SKM-1 treated with dmso at 0.1 percent for 144 hours (cell line): ENCODE results near the gene NDUFAF8.

ENCODE experiments used
- DNase-seq: peaks from one replicate; lab custom pipeline; 2025; ENCODE audit not compliant: unreplicated experiment; lab: John Stamatoyannopoulos, UW

The NDUFAF8 gene, protein sequence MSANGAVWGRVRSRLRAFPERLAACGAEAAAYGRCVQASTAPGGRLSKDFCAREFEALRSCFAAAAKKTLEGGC

DNA sequence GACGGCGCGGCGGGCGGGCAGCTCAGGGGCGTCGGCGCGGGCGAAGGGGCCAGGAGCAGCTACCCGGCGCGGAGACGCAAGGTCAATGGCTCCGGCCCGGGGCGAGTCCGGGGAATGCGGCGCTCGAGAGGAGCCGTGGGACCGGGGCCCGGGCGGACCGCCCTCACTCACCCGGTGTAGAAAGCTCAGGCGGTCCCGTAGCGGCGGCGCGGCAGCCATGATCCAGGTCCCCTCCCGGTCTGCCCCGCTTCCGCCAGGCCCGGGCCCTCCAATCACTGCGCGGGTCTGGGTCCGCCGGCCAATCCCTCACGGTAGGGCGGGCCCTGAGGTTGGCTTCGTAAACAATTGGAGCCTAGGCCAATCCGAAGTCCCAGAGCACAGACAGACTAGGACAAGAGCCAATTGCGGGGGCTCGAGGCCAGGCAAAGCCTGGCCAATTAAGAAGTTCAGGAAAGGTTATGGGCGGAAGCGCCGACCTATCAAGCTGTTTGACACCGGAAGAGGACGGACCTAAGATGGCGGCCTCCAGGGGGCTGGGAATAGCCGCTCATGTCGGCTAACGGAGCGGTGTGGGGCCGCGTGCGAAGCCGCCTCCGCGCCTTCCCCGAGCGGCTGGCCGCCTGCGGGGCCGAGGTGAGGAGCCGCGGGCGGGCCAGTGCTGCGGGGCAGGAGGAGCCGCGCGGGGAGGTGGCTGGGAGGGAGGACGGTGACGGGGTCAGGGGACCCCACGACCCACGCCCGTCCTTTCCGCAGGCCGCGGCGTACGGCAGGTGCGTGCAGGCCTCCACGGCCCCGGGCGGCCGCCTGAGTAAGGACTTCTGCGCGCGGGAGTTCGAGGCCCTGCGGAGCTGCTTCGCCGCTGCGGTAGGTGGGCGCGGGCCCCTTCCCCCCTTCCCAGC, at the start of gene NDUFAF8, which contains the start of gene TEPSIN:
Gene NDUFAF8 (plus strand): TSS at position 504 of the 899 bp plus-strand sequence. CDS start 46 bp downstream, at position 550.
Gene TEPSIN (minus strand): TSS at position 241 of the 899 bp plus-strand sequence. CDS start 22 bp downstream, at position 219.
- DNase-seq: peak; percentile 99

DNA sequence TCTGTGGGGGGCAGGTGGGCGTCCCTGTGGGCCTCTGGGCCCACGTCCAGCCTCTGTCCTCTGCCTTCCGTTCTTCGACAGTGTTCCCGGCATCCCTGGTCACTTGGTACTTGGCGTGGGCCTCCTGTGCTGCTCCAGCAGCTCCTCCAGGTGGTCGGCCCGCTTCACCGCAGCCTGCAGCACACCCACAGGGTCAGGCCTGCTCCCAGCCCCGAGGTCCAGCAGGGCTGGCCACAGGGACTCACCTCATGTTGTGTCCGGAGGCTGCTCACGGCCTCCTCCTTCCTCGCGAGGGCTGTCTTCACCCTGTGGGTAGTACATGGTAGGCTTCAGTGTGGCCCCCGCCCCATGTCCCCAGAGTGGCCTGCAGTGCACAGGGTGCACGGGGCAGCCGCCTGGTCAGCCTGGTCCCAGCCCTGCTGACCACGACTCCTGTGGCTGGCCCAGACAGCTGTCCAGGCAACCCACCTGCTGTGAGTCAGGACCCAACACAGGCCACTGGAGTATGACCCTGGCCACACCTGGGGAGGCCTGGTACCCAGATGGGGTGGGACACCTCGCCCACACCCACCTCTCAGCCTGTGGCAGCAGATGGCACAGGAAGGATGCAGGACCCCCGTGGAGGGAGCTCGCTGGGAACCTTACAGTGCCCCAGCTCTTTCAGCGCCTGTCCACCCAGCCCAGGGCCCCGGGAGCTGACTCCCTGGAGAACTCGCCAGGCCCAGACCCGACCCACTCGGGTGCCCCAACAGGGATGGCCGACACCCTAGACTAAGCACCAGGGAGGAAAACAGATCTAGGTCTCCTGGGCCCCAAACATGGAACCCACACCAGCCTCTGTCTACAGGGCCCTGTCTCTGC, 49.2 kb upstream of the NDUFAF8 start:
- DNase-seq: no peak

DNA sequence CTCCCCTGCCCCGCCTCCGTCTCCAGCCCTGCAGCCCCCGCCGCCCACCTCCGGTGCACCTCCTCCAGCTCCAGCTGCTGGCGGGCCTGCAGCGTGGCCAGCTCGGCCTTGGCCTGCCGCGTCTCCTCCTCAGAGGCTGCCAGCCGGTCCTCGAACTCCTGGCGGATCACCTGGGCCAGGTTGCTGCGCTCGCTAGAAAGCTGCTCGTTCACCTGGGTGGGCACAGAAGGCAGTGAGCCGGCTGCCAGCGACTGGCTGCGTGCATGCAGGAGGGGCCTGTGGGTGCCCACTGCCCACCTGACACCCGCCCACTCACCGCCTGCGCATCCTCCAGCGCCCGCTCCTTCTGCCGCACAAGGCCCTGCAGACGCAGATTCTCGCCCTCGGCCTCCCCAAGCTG, 48.5 kb upstream of the NDUFAF8 start:
- DNase-seq: no peak

DNA sequence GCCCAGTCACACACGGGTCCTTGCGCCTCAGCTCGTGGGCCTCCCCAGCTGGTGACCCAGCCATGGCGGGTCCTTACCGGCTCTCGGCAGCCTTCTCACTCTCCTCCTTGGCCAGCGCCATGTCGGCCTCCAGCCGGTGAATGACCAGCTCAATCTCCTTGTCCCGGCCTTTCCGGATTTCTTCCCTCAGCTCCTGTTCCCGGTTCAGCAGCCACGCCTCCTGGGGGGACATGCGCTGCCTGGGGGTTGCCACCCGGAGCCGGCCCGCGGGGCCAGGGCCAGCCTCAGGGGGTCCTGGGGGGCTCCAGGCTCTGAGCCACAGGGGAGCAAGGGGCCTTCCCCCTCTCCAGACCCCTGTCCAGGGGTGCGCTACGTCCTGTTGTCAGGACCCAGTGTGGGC, 48.0 kb upstream of the NDUFAF8 start:
- DNase-seq: no peak

DNA sequence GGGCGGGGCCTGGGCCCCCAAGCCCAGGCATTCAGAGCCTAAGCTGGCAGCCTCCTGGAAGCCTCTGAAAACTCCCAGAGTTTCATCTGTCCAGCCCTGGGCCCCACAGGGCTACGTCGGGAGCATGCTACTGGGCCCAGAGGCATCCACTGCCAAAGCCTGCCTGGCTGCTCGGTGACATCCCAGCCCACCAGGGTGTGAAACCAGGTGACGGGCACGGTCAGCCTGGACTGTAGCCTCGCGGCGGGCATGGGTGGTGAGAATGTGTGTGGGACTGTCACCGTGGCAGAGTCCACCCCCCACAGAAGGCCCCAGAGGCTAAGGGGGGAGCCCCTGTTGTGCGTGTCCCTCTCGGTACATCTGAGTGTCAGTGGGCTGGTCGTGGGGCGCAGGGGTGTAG, 47.5 kb upstream of the NDUFAF8 start:
- DNase-seq: no peak

DNA sequence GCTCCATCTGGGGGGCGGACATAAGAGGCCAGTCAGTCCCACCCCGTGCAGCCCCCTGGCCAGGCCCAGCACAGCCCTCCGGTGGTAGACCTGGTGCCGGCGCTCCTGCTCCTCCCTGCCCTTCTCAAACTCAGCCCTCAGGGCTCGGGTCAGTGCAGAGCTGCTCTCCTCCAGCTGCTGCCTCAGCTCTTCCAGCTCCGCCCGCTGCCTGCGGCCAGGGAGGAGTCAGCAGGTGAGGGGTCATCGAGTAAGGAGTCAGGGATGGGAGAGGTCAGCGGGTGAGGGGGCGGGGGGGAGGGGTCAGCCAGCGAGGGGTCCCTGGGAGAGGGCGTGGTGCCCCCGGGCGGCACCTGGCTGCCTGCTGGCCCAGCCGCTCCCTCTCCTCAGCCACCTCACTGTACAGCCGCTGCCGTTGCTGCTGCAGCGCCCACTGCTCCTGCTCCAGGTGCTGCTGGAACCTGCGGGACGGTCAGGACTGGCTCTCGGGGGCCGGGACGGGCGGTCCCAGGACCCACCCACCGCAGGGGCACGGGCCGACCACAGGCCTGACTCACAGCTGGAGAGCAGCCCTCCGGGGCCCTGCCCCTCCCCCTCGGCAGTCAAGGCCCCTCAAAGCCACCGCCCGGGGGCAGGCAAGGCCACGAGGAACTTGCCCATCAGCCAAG, 46.6 kb upstream of the NDUFAF8 start:
- no peak for DNase-seq

DNA sequence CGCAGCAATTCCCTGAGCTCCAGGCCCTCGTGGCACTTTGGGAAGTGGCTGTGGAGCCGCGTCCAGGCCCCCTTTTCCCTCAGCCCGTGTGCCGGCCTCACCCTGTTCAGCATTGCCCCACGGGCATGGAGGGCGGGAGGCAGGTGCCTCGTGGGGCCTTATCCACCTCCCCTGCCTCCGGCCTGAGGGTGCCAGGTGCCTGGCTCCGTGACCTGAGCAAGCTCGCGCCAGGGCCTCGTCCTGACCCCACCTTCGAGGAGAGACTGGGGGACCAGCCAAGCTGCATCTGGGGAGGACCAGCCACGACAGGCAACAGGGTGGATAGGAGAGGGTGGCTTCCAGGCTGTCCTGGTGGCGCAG, 46.1 kb upstream of the NDUFAF8 start:
- no peak for DNase-seq

DNA sequence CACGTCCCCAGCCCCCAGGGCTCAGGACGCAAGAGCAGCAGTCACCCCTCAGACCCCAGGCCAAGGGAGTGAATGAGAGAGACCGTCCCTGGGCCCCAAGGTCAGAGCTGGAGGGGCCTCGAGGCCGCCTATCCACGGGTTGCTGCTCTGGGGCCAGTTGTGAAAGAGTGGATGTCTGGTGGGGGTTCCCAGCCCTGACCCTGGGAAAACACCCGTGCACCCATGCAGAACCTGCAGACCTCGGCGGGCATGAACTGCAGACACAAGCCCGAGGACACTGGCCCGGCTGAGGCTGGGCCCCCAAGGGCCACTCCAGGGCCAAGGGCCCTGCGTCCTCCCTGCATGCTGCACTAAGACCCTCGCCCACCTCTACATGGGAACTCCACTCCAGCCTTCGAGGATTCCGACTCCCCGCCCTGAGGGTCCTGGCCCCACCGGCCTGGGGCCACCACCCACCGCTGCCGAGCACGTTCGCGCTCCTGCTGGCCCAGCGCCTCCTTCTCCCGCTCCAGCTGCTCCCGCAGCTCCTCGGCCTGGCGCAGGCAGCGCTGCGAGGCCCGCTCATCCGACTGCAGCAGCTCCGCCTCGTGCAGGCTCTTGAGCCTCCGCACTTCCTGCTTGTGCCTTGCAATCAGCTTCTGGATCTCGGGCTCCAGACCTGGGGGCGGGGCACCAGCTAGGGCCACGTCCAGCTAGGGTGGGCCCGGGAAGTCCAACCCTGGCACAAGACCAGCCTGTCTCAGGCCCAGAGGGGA, 45.5 kb upstream of the NDUFAF8 start:
- DNase-seq: no peak

DNA sequence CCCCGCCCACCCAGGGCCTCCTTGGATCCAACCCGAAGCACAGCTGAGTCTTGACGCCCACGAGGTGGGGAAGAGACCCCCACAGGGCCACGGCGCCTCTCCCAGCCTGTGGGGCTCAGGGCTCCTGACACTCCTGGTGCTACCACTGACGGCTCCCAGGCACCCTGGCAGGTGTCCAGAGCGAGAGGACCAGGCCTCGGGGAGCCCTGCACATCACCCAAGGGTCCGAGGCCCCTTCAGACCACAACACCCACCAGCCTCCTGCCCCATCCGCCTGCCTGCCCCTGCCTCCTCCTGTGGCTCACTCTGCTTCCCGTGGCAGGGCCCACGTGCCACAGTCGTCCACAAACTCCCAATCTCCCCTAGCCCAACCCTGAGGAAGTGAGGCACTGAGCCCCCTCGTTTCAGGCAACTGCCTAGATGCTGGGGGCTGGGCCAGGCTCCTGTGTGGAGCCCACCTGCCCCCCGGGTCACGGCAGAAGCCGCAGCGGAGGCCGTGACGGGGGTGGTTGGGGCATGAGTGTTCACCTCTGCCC, 44.8 kb upstream of the NDUFAF8 start:
- DNase-seq: no peak

DNA sequence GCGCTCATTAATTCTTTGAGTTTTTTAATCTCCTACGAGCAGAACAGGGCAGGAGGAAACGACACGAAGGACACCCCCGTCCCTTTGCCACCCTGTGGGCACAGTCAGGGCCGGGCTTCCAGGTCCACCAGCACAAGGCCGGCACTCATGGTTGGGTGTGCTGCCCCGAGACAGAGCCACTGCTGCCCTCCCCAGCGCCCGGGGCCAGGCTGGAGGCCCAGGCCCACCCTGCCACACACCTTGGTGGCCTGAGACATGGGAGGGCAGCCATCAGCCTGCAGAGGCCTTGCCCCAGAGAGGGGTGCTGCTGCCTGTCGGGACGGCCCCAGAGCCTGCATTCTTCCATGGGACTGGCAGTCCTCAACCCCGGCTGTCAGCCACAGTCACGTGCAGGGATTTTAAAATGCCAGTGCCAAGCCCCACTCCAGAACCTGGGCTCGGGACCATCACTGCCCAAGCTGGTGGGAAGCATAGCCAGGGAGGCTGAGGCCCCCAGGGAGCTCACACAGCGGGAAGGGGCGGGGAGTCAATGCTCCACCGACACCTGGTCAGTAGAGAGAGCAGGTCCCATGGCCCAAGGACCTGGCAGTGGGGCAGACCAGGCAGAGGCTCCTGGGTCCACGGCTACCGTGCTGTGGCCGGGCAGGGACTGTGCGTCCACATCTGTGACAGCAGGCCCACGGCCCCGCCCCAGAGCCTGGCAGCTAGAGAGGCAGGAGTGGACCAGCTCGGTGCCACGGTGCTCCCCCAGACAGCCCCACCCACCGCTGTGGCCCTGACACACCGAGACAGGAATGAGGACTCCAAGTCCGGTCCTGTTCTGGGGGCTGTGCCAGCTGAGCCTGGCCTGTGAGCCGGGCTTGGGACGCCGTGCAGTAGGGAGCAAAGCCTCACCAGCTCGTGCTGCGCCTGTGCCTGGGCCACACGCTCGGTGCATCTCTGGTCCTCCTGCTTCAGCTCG, 43.9 kb upstream of the NDUFAF8 start:
- no peak for DNase-seq

DNA sequence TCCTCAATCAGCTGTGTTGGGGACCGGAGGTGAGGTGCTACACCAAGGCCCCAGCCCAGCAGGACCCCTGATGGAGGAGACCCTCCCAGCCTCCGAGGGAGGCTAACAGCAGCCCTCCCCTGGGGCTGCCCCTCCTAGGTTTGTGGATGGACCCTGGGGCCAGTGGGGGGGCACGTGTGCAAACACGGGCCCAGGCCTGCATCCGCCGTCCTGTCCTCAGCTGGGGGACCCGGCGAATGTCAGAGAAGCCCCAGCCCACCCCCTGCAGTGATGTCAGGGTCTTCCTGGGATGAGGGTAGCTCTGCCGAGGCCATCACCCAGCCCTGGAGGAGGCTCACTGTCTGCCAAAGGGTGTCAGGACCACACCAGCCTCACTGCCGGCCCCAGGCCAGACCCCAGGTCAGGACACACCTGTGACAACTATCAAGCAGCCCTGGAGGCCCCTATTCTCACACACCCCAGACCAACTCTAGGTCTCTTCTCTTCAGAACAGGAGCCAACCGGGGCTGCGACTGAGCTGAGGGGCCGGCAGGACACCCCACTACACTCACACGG, 43.1 kb upstream of the NDUFAF8 start:
- no peak for DNase-seq

DNA sequence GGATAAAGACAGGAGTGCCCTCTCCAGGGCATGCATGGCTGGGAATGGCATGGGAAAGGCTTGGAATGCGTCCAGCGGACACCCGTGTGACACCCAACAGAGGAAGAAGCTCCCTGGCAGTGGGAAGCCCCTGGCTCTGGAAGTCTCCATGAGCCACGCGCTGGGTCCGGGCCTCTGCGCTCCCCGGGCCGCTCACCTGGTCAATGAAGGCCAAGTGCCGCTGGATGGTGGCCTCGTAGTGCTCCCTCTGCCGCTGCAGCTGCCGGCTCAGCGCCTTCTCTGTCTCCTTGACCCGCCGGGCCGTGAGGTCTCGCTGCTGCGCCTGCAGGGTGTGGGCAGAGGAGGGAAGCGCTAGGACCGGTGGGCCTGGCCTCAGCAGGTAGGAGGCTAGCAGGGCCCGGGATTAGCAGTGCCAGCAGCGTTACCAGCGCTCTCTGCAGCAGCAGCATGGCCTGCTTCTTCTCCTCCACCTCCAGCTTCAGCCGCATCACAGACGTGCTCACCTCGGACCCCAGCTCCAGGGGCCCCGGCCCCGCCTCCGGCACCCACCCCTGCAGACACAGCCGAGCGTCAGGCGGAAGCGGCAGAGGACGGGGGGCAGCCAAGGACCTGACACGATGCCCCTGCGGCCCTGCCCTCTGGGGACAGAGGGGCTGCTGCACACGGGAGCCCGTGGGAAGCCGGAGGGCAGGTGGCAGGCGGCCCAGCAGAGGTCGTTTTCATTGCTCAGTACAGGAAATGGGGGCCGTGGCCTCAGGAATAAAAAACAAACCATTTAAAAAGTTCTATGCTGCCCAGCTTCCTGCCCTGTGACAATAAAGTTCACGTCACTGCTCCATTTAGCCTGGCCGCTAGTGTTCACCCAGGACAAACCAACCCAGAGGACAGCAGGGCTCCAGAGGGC, 42.4 kb upstream of the NDUFAF8 start:
- DNase-seq: no peak

DNA sequence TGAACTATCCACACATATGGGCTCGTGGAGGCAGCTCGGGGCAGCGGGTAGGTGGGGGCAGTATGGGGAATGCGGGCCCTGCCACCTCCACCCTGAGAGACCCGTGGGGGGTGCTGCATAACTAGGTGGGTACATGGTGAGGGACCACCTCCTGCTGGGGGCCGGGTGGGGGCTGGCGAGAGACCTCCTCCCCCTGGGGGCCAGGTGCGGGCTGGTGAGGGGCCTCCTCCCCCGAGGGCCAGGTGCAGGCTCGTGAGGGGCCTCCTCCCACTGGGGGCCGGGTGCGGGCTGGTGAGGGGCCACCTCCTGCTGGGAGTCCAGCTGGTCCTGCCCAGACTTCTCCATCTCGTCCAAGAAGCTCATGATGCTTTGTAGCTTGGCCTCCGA, 41.7 kb upstream of the NDUFAF8 start:
- DNase-seq: no peak

DNA sequence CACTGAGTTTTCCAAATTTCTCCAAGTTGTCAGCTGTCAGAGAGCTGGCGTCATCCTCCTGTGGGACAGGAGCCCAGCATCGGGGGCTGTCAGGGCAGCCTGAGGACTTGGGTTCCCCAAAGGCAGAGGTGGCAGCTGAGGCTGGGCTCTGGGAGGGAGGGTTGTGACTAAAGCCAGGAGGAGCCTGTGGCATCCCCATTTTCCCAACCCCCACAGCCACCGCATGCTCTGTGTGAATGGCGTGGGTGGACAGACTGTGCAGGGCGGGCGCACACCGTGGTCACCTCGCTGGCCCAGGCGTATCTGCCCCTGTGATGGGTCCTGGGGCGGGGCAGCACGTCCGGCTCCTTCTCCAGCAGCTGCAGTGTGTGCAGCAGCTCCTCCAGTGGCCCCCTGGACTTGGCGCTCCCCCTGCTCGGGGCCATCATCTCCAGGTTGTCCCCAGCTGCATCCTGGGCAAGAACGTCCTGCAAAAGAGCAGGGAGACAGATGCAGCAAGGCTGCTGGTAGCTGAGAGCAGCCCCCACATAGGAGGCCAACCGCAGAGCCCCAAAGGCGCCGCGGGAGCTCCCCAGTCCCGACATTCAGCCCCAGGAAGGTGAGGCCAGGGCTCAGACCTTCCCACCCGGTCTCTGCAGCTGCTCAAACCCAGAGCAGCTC, 41.2 kb upstream of the NDUFAF8 start:
- no peak for DNase-seq

DNA sequence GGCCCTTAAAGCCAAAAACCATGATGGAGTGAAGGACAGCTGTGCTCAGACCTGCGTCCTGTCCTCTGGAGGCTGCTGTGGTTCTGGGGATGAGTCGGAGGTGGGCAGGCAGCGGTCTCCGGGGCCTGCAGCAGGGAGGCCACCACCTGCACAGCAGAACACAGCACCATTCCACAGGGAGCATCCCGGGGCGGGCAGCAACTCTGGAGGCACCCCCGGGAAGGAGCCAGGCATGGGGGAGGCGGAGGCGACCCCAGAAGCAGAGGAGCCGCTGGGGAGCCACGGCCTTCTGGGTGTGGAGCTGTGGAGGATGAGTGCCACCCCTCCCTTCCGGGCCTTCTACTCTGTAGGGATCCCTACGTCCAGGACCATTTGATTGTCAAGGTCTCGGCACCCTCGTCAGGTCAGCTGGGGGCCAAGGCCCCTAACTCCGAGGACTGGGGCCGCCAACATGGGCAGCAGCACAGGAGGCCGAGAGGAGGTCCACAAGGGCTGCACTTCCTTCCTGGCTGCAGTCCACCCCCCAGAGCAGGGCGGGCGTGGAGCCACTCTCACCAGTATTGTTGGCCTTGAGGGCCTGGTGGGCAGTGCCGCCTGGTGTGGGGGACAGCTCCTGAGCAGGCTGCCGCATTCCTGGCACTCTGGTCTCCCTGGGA, 40.2 kb upstream of the NDUFAF8 start:
- DNase-seq: no peak

DNA sequence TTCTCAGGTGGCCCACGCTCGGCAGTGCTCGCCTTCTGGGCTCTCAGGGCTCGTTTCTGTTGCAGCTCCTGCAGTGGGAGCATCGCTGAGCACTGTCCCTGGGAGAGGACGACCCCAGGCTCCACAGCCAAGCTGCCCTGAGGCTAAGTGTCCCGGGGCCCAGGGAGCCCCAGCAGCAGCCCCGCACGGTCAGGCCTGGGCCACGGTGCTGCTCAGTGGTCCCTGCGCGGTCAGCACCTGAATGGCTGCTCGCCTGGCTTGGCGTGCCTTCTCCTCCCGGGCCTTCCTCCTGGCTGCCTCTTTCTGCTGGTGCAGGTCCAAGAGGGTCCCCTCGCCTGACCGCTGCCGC, 39.7 kb upstream of the NDUFAF8 start:
- DNase-seq: no peak

DNA sequence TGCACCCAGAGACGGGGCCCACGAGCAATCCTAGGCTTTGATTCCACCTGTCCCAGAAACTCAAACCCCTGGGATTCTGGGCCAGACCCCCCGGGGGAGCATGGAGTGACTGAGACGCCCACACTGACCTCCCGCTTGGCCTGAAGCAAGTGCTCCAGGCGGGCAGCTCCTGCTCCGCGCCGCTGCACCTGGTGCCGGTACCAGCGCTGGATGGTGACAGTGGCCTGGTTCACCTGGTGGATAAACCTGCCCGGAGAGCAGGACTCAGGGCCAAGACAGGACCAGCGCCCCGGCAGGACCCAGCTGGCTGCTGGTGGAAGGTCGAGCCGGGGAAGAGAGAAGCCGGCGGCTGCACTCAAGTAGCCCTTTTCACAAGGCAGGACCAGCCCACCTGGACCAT, 38.9 kb upstream of the NDUFAF8 start:
- DNase-seq: no peak
